Activated CD8-positive, alpha-beta T cell treated with anti-CD3 and anti-CD28 coated beads for 36 hours (primary cell): ENCODE results near the gene BMP7. TPM values are rescaled to one million over a fixed set of nuclear protein-coding genes. Genes with fewer than 3 reads are reported as not detected.

Source experiments
- ATAC-seq: fragments of 200-7000 bp; cut with Tn5 transposase; one replicate; pipeline ENCODE4 v1.10.0; 2021; ENCODE audit warnings: mild to moderate bottlenecking, moderate library complexity
- CTCF ChIA-PET: fragments of 350-600 bp; sonication (Branson Sonifier 250); formaldehyde crosslinking; loops from one replicate; lab custom pipeline; 2021; ENCODE audit warnings: antibody characterized with exemption; lab: Charles Lee
- POLR2A ChIA-PET: fragments of 350-600 bp; sonication (Branson Sonifier 250); formaldehyde crosslinking; loops from one replicate; lab custom pipeline; 2021; ENCODE audit warnings: antibody characterized with exemption; lab: Charles Lee
- DNase-seq: peaks from one replicate; pipeline ENCODE4 v3.0.0-alpha.2; 2020
- H3K27ac Mint-ChIP-seq: one replicate; pipeline ENCODE4 v1.8.0; 2021; ENCODE audit warnings: mild to moderate bottlenecking, mixed read lengths
- H3K27me3 Mint-ChIP-seq: one replicate; pipeline ENCODE4 v1.8.0; 2021; ENCODE audit warnings: mixed read lengths
- H3K36me3 Mint-ChIP-seq: one replicate; pipeline ENCODE4 v1.8.0; 2021; ENCODE audit warnings: low read depth, mixed read lengths
- H3K4me1 Mint-ChIP-seq: one replicate; pipeline ENCODE4 v1.8.0; 2021; ENCODE audit warnings: low read depth, mixed read lengths
- H3K4me3 Mint-ChIP-seq: one replicate; pipeline ENCODE4 v1.8.0; 2021; ENCODE audit warnings: mild to moderate bottlenecking, moderate library complexity, mixed read lengths
- H3K9me3 Mint-ChIP-seq: one replicate; pipeline ENCODE4 v1.8.0; 2021; ENCODE audit warnings: mixed read lengths
- intact Hi-C: fragments of 100-400 bp; cut with micrococcal nuclease; formaldehyde crosslinking; loops from one replicate; pipeline ENCODE4 v1.10.0; 2022
- total RNA-seq, 2 experiments: library from RNA; stranded (reverse); gene quantifications; one replicate each; pipeline ENCODE4 v1.2.3, GENCODE V29; 2021
- TF ChIP-seq, protein P1 (sequence below): fragments of 200-600 bp; IDR thresholded peaks from one replicate; pipeline ENCODE4 v1.8.0; 2022; ENCODE audit warnings: antibody characterized with exemption, mild to moderate bottlenecking

The BMP7 gene
- total RNA-seq, 2 experiments from 2014 or later = not detected

DNA sequence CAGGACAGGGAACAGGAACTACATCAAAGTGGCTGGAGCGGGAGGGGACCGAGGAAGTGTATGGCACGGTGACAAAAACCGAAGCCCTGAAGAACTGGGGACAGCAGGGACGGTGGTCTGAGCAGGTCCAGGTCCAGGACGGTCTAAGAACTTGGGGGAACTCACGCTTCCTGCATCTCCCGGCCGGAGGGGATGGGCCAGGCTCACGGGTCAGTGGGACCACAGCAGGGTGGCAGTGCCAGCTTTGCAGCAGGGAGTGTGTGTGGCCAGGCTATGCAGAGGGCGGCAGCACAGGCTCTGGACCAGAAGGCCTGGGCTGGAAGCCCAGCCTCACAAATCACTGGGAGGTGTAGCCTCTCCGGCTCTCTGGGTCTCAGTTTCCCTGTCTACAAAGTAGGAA is 123.8 kb downstream of the BMP7 start:
- ChIA-PET CTCF (no interaction called here), POLR2A (no interaction called here)
- Mint-ChIP-seq H3K4me1 (no peaks in the 10 kb centered on the region), H3K27me3 (peaks cover 6% of the 10 kb centered on the region), H3K36me3 (no peaks in the 10 kb centered on the region), H3K4me3 (no peak overlapping the region), H3K27ac (no peak overlapping the region), H3K9me3 (no peaks in the 10 kb centered on the region)
- ATAC-seq = no peak
- DNase-seq = no peak
- TF ChIP-seq, protein P1, sequence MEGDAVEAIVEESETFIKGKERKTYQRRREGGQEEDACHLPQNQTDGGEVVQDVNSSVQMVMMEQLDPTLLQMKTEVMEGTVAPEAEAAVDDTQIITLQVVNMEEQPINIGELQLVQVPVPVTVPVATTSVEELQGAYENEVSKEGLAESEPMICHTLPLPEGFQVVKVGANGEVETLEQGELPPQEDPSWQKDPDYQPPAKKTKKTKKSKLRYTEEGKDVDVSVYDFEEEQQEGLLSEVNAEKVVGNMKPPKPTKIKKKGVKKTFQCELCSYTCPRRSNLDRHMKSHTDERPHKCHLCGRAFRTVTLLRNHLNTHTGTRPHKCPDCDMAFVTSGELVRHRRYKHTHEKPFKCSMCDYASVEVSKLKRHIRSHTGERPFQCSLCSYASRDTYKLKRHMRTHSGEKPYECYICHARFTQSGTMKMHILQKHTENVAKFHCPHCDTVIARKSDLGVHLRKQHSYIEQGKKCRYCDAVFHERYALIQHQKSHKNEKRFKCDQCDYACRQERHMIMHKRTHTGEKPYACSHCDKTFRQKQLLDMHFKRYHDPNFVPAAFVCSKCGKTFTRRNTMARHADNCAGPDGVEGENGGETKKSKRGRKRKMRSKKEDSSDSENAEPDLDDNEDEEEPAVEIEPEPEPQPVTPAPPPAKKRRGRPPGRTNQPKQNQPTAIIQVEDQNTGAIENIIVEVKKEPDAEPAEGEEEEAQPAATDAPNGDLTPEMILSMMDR = no peak
- intact Hi-C loops = no loop called here

DNA sequence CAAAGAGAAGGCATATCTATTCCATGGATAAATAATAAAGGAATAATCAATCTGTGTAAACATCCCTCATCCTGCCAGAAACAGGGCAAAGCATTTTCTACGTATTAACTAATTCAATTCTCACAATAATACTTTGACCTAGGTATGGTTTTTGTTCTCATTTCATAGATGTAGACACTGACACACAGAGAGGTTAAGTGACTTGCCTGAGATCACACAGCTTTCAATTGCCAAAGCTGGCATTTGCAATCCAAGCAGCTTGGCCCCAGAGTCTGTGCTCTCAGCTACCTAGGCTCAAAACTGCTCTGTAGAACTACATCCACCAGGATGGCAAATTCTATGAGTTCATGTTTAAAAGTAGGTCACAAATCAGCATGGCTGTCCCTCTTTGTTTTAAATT is 124.9 kb downstream of the BMP7 start:
- intact Hi-C loops = no loop called here
- no peaks in the 10 kb centered on the region for H3K36me3 Mint-ChIP-seq
- TF ChIP-seq, protein P1 = no peak
- H3K4me1 Mint-ChIP-seq = no peaks in the 10 kb centered on the region
- POLR2A ChIA-PET = no interaction called here
- no peak overlapping the region for H3K4me3 Mint-ChIP-seq
- no peak overlapping the region for H3K27ac Mint-ChIP-seq
- CTCF ChIA-PET = no interaction called here
- H3K9me3 Mint-ChIP-seq = no peaks in the 10 kb centered on the region
- H3K27me3 Mint-ChIP-seq = peaks cover 3% of the 10 kb centered on the region
- DNase-seq (no peak), ATAC-seq (no peak)

DNA sequence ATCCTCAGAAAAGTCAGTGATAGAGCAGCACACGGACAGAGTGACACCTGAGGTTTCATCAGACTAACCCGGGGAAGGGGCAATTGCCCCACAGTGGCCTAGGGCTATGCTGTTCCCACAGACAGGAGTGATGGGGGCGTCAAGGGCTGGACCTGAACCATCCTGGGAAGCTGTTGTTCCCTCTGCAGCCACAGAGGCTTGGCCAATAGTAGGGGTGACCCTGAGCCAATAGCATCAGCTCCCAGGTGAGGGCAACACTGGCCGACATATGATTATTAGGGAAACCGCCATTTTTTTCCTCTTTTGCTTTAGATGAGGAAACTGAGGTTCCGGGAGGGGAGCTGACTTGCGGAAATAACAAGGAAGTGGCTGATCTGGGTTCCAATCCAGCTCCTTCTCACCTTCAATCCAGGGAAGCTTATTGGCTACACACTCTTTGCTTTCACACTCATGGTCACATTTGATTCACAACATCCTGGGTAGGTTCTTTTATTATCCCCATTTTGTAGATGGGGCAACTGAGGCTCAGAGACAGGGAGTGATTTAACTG is 126.0 kb downstream of the BMP7 start:
- H3K27ac Mint-ChIP-seq = no peak overlapping the region
- CTCF ChIA-PET = no interaction called here
- no peaks in the 10 kb centered on the region for H3K4me1 Mint-ChIP-seq
- DNase-seq (no peak), ATAC-seq (no peak)
- H3K27me3 Mint-ChIP-seq = peaks cover 5% of the 10 kb centered on the region
- H3K36me3 Mint-ChIP-seq = no peaks in the 10 kb centered on the region
- TF ChIP-seq, protein P1 = no peak
- POLR2A ChIA-PET = no interaction called here
- no peaks in the 10 kb centered on the region for H3K9me3 Mint-ChIP-seq
- intact Hi-C loops = no loop called here
- H3K4me3 Mint-ChIP-seq = no peak overlapping the region

DNA sequence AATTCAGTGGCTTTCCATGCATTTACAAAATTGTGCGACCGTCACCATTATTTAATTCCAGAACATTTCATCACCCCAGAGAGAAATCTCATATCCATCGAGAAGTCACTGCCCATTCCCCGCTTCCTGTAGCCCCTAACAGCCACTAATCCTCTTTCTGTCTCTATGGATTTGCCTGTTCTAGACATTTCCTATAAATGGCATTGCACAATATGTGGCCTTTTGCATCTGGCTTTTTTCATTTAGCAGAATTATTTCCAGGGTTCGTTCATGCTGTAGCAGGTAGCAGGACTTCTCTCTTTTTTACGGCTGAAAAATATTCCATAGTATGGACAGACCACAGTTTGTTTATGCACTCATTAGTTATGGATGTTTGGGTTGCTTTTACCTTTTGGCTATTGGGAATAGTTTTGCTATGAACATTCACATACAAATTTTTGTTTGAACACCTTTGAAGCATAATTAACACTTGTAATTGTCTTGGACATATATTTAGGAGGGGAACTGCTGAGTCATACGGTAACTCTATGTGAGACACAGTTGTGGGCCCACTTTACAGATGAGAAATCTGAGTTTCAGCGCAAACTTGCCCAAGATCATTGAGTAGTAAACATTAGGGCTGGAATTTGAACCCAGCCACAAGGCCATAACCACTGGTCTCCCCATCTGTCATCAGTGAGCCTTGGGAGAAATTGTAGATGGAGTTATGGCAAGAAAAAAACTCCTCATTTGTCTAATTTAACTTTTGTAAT is 126.9 kb downstream of the BMP7 start:
- Mint-ChIP-seq H3K36me3 (no peaks in the 10 kb centered on the region), H3K4me1 (no peaks in the 10 kb centered on the region), H3K27ac (no peak overlapping the region), H3K9me3 (no peaks in the 10 kb centered on the region), H3K4me3 (no peak overlapping the region), H3K27me3 (peaks cover 5% of the 10 kb centered on the region)
- DNase-seq (no peak), ATAC-seq (no peak)
- ChIA-PET CTCF (no interaction called here), POLR2A (no interaction called here)
- TF ChIP-seq, protein P1 = no peak
- intact Hi-C loops = no loop called here

DNA sequence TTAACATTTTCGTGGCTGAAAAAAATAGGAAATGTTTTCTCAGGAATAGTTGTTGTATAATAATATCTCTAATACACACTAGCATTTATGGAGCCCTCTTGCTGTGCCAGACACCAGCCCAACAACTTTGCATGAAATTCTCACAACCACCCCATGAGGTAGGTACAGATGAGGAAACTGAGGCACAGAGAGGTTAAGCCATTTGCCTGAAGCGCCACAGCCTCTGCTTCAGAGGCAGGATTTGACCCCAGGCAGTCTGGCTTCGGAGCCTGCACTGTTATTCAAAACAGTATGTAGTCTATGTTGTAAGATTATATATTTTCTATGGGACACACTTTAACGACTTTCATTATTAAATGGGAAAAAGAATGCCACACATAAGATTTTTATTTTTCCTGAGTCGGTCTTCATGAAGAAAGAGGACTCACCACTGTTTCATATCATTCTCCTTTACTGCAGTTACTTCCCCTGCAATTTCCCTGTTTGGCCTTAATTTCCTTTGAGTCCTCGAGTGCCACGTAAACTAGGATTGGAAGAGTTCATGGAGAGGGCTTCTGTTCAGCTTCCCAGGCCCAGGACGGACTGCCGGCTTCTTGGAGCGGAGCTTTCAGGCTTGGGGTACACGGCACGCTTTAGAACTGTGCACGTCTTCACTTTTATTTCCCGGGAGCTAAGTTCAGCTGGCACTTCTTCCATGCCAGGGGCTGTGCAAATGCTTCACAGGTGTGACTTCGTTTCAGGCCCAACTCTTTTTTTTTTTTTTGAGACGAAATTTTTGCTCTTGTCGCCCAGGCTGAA is 128.0 kb downstream of the BMP7 start:
- H3K4me1 Mint-ChIP-seq = no peaks in the 10 kb centered on the region
- TF ChIP-seq, protein P1 = no peak
- H3K9me3 Mint-ChIP-seq = no peaks in the 10 kb centered on the region
- intact Hi-C loops = no loop called here
- CTCF ChIA-PET = no interaction called here
- no peak for ATAC-seq
- H3K27ac Mint-ChIP-seq = no peak overlapping the region
- DNase-seq = no peak
- H3K27me3 Mint-ChIP-seq = peaks cover 8% of the 10 kb centered on the region
- POLR2A ChIA-PET = no interaction called here
- H3K36me3 Mint-ChIP-seq = no peaks in the 10 kb centered on the region
- no peak overlapping the region for H3K4me3 Mint-ChIP-seq
